Neural crest cell (in vitro differentiated cells): ENCODE data around the gene CPA1. TPM values are rescaled to one million over a fixed set of nuclear protein-coding genes. Genes with fewer than 3 reads are reported as not detected.
A peak's percentile ranks its signal among the peaks of the same experiment; 100 is the strongest.

Source experiments
- DNase-seq: peaks from one replicate; pipeline ENCODE4 v3.0.0; 2021; ENCODE audit warnings: low read depth, mixed read lengths, low spot score
- H3K27ac Mint-ChIP-seq: one replicate; pipeline ENCODE4 v1.8.0; 2021; ENCODE audit warnings: mild to moderate bottlenecking, mixed read lengths; ENCODE audit not compliant: unreplicated experiment
- H3K27me3 Mint-ChIP-seq: 2 replicates; pipeline ENCODE4 v1.8.0; 2021; ENCODE audit warnings: low read depth, mild to moderate bottlenecking, mixed read lengths
- H3K36me3 Mint-ChIP-seq: 2 replicates; pipeline ENCODE4 v1.8.0; 2021; ENCODE audit warnings: low read depth, mild to moderate bottlenecking, mixed read lengths
- H3K4me1 Mint-ChIP-seq: 2 replicates; pipeline ENCODE4 v1.8.0; 2021; ENCODE audit warnings: mixed read lengths
- H3K4me3 Mint-ChIP-seq: one replicate; pipeline ENCODE4 v1.8.0; 2021; ENCODE audit warnings: mild to moderate bottlenecking, mixed read lengths
- H3K9me3 Mint-ChIP-seq: 2 replicates; pipeline ENCODE4 v1.8.0; 2021; ENCODE audit warnings: mixed read lengths
- total RNA-seq: library from RNA; stranded (reverse); gene quantifications from 2 replicates; pipeline ENCODE4 v1.2.1, GENCODE V29; 2021
- TF ChIP-seq, protein P1 (sequence below): fragments of 200-600 bp; sonication (generic); conservative IDR thresholded peaks from 2 replicates; pipeline ENCODE4 v1.5.0; 2021; ENCODE audit warnings: antibody characterized with exemption, mild to moderate bottlenecking

The CPA1 gene
- total RNA-seq, 1 donor from 2014 or later, result not detected

DNA sequence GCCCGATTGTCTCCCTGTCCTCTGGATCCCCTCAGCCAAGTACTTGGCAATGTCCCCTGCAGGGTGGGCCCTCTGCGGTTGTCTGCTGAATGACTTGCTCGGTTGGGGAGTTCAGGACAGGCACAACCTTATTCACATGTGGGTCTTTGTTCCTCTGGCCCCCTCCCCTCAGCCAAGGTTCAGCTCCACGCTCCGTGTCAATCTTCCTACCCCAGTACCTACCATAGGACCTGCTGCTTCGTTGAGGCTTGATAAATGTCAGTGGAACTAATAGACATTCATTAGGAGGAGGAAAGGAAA, 28.6 kb upstream of the CPA1 start:
- Mint-ChIP-seq H3K36me3 (no peaks in the 10 kb centered on the region), H3K27me3 (no peaks in the 10 kb centered on the region), H3K4me1 (peaks cover 72% of the 10 kb centered on the region), H3K4me3 (peak overlapping the region; percentile 14), H3K27ac (peak overlapping the region; percentile 97), H3K9me3 (no peaks in the 10 kb centered on the region)
- TF ChIP-seq, protein P1, sequence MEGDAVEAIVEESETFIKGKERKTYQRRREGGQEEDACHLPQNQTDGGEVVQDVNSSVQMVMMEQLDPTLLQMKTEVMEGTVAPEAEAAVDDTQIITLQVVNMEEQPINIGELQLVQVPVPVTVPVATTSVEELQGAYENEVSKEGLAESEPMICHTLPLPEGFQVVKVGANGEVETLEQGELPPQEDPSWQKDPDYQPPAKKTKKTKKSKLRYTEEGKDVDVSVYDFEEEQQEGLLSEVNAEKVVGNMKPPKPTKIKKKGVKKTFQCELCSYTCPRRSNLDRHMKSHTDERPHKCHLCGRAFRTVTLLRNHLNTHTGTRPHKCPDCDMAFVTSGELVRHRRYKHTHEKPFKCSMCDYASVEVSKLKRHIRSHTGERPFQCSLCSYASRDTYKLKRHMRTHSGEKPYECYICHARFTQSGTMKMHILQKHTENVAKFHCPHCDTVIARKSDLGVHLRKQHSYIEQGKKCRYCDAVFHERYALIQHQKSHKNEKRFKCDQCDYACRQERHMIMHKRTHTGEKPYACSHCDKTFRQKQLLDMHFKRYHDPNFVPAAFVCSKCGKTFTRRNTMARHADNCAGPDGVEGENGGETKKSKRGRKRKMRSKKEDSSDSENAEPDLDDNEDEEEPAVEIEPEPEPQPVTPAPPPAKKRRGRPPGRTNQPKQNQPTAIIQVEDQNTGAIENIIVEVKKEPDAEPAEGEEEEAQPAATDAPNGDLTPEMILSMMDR, result no peak
- no peak for DNase-seq

DNA sequence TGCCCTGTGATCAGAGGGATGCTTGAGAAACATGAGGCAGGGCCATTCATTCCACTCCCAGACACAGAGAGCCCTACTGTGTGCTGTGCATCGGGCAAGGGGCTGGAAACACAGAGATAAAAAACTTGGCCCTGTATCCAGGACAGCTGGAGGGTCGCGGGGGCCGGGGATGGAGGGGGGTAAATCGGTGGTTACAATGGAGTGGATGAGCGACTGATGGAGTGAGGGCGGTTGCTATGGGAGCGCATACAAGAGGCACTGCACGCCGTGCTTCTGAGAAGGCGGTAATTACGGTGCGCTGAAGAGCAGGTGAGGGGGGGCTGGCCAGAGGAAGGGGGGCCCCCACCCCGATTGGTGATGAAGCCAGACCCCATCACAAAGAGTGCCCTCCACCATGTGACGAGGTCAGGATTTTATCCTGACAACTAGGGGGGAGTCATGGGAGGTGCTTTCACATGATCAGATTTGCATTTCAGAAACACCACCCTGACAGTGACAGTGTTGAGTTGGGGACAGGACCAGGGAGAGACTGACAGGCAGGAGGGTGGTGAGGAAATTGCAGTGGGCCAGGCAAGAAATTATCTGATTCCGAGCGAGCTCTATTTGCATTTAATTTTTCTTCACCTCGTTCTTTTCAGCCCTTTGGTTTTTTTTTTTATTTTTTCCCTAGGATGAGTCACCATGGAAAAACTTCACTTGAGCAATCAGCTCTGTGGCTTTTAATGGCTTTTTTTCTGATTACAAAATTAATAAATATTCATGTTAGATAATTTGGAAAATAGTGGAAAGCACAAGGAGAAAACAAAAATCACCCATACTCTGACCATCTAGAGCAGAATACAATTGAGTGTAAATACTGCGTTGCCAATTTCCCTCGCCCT, 27.9 kb upstream of the CPA1 start:
- Mint-ChIP-seq H3K4me3 (peak overlapping the region; percentile 48), H3K27me3 (no peaks in the 10 kb centered on the region), H3K36me3 (no peaks in the 10 kb centered on the region), H3K4me1 (peaks cover 74% of the 10 kb centered on the region), H3K9me3 (no peaks in the 10 kb centered on the region), H3K27ac (peak overlapping the region; percentile 97)
- TF ChIP-seq, protein P1, result no peak
- no peak for DNase-seq

DNA sequence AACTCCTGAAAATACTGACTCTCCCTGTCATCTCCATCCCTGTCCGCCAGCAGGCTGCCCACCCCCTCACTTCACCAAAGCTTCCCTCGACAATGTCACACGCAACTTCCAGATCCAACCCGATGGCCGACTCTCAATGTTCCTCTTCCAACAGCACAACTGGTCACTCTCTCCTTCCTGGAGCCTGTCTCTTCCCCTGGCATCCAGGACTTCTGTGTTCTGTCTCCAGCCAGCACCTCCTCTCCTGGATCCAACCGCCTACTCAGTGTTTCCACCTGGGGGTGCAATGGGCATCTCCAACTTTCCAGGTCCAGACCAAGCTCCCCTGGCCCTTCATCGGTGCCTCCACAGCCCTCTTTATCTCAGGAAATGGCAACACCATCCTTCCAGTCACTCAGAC, 27.1 kb upstream of the CPA1 start:
- DNase-seq, result no peak
- Mint-ChIP-seq H3K4me3 (peak overlapping the region; percentile 48), H3K4me1 (peaks cover 74% of the 10 kb centered on the region), H3K27me3 (no peaks in the 10 kb centered on the region), H3K36me3 (no peaks in the 10 kb centered on the region), H3K9me3 (no peaks in the 10 kb centered on the region), H3K27ac (peak overlapping the region; percentile 44)
- TF ChIP-seq, protein P1, result no peak

DNA sequence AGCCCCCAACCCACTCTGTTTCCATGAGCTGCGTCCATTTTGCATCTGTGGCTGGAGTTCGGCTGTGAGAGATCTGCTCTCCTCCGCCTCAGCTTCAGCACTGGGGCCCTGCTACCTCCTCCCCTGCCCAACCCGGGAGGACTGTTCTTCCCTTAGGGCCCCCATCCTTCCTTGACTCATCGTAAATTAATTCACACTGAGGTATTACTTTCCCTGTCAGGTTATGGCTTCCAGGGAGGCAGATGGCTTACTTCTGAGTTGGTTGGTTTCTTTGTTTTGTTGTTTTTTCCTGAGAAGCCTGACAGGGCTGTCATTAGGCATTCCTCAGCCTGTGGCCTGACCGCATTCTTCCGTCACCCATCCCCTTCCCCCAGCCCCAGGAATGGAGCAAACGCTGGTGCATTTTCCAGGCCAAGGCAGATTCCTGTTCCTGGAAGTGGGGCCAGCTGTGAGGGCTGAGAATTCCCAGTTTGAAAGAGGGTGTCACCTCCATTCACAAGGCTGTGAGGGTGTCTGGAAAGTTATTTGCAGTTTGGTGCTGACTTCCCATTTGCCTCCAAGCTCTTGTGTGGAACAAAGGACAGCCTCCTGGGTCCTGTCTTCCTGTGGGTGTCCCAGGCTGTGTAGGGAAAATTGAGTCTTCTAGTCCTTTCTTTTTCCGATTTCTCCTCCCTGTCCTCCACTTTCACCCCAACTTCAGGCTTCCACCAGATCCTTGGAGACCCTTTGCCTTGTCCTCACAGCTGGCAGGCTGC, 24.0 kb upstream of the CPA1 start:
- Mint-ChIP-seq H3K36me3 (peaks cover 3% of the 10 kb centered on the region), H3K27me3 (no peaks in the 10 kb centered on the region), H3K9me3 (peaks cover 8% of the 10 kb centered on the region), H3K27ac (peak overlapping the region; percentile 97), H3K4me1 (peaks cover 49% of the 10 kb centered on the region), H3K4me3 (peak overlapping the region; percentile 48)
- no peak for DNase-seq
- TF ChIP-seq, protein P1, result no peak

DNA sequence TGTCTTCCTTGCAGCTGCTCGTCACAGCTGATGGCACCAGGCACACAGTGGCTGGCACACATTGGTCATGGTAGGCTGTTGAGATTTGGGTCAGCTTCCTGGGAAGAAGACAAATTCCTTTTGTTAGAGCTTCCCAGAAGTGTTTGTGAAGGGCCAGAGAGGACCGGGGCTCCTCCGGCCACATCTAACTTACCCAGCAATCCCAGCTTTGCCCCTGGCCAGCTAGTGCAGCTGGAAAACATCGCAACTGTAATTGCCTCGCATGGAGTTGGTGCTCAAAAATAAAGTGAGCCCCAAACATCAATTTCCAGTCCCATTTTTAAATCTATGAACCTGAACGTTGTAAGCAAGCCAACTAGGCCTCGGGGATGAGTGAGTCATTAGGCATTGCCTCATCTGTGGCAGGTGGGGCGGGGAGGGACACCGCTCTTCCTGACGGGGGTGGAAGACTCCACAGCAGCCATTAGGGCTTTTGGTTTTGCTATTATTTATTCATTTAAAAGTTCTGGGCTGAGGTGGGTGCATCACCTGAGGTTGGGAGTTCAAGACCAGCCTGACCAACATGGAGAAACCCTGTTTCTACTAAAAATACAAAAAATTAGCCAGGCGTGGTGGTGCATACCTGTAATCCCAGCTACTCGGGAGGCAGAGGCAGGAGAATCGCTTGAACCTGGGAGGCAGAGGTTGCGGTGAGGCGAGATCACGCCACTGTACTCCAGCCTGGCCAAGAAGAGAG, 23.2 kb upstream of the CPA1 start:
- no peak overlapping the region for H3K4me3 Mint-ChIP-seq
- peaks cover 8% of the 10 kb centered on the region for H3K9me3 Mint-ChIP-seq
- peaks cover 4% of the 10 kb centered on the region for H3K36me3 Mint-ChIP-seq
- TF ChIP-seq, protein P1, result no peak
- no peaks in the 10 kb centered on the region for H3K27me3 Mint-ChIP-seq
- peaks cover 42% of the 10 kb centered on the region for H3K4me1 Mint-ChIP-seq
- DNase-seq, result no peak
- H3K27ac Mint-ChIP-seq, result peak overlapping the region; percentile 97
